Lower leg skin (tissue), 3 donors: ENCODE data around the gene CMTM8.

Experiments
- POLR2A ChIP-seq, 2 donors: fragments of 450-650 bp; IDR thresholded peaks; one replicate each; pipeline ENCODE4 v1.6.1; 2016 to 2017; ENCODE audit warnings: antibody characterized with exemption in 2 of 2, mild to moderate bottlenecking in 1 of 2, moderate library complexity in 1 of 2
- TF ChIP-seq, protein P1 (sequence below), 3 donors: fragments of 450-650 bp; IDR thresholded peaks; one replicate each; pipeline ENCODE4 v1.5.1; 2016; ENCODE audit warnings: antibody characterized with exemption in 3 of 3, mild to moderate bottlenecking in 3 of 3, moderate library complexity in 2 of 3

DNA sequence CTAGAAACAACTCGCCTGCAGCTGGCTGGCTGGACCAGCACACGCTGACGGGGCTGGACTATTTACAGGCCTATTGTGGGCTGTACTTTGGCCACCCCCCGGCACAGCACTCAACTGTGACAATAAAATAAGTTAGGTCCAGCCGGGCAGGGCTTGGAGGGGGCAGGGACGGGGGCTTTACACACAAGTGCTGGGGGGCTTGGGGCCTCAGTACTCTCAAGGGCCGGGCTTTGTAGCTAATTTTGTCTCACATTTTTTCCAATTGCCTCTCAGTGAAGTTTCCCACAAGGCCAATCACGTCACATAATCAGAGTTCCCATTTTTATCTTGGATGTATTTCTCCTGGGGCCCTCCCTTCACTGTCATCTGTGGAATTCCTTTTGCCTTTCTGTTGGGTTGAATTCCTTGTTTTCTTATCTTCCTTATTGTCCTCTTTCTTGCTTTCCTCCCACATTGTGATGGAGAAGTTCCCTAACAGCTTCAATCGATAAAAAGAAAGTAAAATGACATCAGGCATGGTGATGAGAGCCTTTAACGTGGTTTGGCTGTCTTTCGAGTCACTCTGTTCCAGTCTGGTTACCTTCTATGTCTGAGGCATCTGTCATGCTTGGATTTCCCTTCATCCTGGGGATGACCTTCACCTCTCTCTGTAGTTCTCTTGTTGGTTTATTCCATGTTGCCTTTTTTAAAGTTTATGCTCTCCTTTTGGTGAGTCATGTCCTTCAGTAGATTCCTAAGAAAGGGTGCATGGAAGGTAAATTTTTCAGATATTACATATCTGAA, 109.1 kb downstream of the CMTM8 start:
- TF ChIP-seq, protein P1, sequence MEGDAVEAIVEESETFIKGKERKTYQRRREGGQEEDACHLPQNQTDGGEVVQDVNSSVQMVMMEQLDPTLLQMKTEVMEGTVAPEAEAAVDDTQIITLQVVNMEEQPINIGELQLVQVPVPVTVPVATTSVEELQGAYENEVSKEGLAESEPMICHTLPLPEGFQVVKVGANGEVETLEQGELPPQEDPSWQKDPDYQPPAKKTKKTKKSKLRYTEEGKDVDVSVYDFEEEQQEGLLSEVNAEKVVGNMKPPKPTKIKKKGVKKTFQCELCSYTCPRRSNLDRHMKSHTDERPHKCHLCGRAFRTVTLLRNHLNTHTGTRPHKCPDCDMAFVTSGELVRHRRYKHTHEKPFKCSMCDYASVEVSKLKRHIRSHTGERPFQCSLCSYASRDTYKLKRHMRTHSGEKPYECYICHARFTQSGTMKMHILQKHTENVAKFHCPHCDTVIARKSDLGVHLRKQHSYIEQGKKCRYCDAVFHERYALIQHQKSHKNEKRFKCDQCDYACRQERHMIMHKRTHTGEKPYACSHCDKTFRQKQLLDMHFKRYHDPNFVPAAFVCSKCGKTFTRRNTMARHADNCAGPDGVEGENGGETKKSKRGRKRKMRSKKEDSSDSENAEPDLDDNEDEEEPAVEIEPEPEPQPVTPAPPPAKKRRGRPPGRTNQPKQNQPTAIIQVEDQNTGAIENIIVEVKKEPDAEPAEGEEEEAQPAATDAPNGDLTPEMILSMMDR (IDR thresholded peaks at IDR 0.05) = no peak
- no peak for TF ChIP-seq POLR2A (IDR thresholded peaks at IDR 0.05)
